ENCODE results near the gene MAN2A2. TPM values are rescaled to one million over a fixed set of nuclear protein-coding genes. Genes with fewer than 3 reads are reported as not detected.
"Not testable (repeated sequence)": the region's sequence is repeated elsewhere in the genome, so short reads cannot be mapped to it uniquely, and the experiment has no call there.

MAN2A2 gene
- total RNA-seq, 1 experiment from 2014 or later: 31.0 TPM

GRCh38 chr15:90873998-90874605, 29.0 kb upstream of the MAN2A2 start:
- H3K4me3 Mint-ChIP-seq: peak overlapping the region; percentile 1; the same call in 1 of the 2 replicates
- ChIA-PET POLR2A (no interaction called here), CTCF (interaction anchor here (0.8 to 2.6 kb wide), 6 partner anchors 11 to 159 kb away, joined by 3 to 14 read pairs (median 4); partner anchors contain the start of genes FES and HDDC3)
- H3K36me3 Mint-ChIP-seq: peaks cover 25% of the 10 kb centered on the region; the same call in 1 of the 2 replicates
- H3K27ac Mint-ChIP-seq: peak overlapping the region; percentile 71
- H3K27me3 Mint-ChIP-seq (ENCODE audit: low read depth): no peaks in the 10 kb centered on the region
- TF ChIP-seq SP1 (CRISPR knock-in tag; conservative IDR thresholded peaks at IDR 0.05): 0 out of 2 replicates have a peak, but pooled peaks have one; percentile 32
- peak; percentile 94 for TF ChIP-seq GABPB1 (CRISPR knock-in tag; IDR thresholded peaks at IDR 0.05)
- TF ChIP-seq ZNF121 (CRISPR knock-in tag; IDR thresholded peaks at IDR 0.05): peak; percentile 97
- no peak for TF ChIP-seq ZNF396 (CRISPR knock-in tag; IDR thresholded peaks at IDR 0.05; ENCODE audit: borderline replicate concordance)
- TF ChIP-seq FOXP1 (CRISPR knock-in tag; IDR thresholded peaks at IDR 0.05; ENCODE audit: borderline replicate concordance): peak; percentile 51; the same call in 1 of the 2 replicates
- peak; percentile 53 for DNase-seq (ENCODE audit: low spot score)
- H3K4me1 Mint-ChIP-seq: peaks cover 43% of the 10 kb centered on the region
- peak; percentile 36 for ATAC-seq
- H3K9me3 Mint-ChIP-seq: no peaks in the 10 kb centered on the region

- Mint-ChIP-seq H3K4me1 (peaks cover 34% of the 10 kb centered on the region), H3K36me3 (peaks cover 32% of the 10 kb centered on the region; the same call in 1 of the 2 replicates), H3K27ac (0 out of 2 replicates have a peak overlapping the region, but pooled peaks have one; percentile 15)
- H3K9me3 Mint-ChIP-seq; ATAC-seq; H3K4me3 Mint-ChIP-seq; DNase-seq (ENCODE audit: low spot score); H3K27me3 Mint-ChIP-seq (ENCODE audit: low read depth); POLR2A ChIA-PET: not testable (repeated sequence)
- CTCF ChIA-PET: interaction anchor here (2.6 kb wide), 1 partner anchor 56 kb away, joined by 9 read pairs; no protein-coding TSS in a partner anchor
Measured at GRCh38 chr15:90874986-90875385, 28.1 kb upstream of the MAN2A2 start.

- ATAC-seq: no peak
- H3K27me3 Mint-ChIP-seq (ENCODE audit: low read depth): no peaks in the 10 kb centered on the region
- ChIA-PET POLR2A (no interaction called here), CTCF (no interaction called here)
- peaks cover 29% of the 10 kb centered on the region for H3K4me1 Mint-ChIP-seq
- TF ChIP-seq, protein P1, sequence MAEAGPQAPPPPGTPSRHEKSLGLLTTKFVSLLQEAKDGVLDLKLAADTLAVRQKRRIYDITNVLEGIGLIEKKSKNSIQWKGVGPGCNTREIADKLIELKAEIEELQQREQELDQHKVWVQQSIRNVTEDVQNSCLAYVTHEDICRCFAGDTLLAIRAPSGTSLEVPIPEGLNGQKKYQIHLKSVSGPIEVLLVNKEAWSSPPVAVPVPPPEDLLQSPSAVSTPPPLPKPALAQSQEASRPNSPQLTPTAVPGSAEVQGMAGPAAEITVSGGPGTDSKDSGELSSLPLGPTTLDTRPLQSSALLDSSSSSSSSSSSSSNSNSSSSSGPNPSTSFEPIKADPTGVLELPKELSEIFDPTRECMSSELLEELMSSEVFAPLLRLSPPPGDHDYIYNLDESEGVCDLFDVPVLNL (CRISPR knock-in tag; IDR thresholded peaks at IDR 0.05; ENCODE audit: borderline replicate concordance, low read depth): no peak
- TF ChIP-seq FOXK1 (CRISPR knock-in tag; IDR thresholded peaks at IDR 0.05) (no peak), HMGA2 (CRISPR knock-in tag; IDR thresholded peaks at IDR 0.05) (no peak), ZNF263 (CRISPR knock-in tag; IDR thresholded peaks at IDR 0.05; ENCODE audit: low read depth) (no peak), AFF4 (CRISPR knock-in tag; IDR thresholded peaks at IDR 0.05; ENCODE audit: borderline replicate concordance) (no peak), CREM (CRISPR knock-in tag; IDR thresholded peaks at IDR 0.05) (no peak), RORB (CRISPR knock-in tag; IDR thresholded peaks at IDR 0.05) (no peak), TEAD1 (CRISPR knock-in tag; IDR thresholded peaks at IDR 0.05) (no peak), ZNF396 (CRISPR knock-in tag; IDR thresholded peaks at IDR 0.05; ENCODE audit: borderline replicate concordance) (no peak), ZNF232 (CRISPR knock-in tag; IDR thresholded peaks at IDR 0.05) (no peak), TP53 (CRISPR knock-in tag; IDR thresholded peaks at IDR 0.05) (no peak), SP1 (CRISPR knock-in tag; conservative IDR thresholded peaks at IDR 0.05) (no peak)
- TF ChIP-seq, protein P2, sequence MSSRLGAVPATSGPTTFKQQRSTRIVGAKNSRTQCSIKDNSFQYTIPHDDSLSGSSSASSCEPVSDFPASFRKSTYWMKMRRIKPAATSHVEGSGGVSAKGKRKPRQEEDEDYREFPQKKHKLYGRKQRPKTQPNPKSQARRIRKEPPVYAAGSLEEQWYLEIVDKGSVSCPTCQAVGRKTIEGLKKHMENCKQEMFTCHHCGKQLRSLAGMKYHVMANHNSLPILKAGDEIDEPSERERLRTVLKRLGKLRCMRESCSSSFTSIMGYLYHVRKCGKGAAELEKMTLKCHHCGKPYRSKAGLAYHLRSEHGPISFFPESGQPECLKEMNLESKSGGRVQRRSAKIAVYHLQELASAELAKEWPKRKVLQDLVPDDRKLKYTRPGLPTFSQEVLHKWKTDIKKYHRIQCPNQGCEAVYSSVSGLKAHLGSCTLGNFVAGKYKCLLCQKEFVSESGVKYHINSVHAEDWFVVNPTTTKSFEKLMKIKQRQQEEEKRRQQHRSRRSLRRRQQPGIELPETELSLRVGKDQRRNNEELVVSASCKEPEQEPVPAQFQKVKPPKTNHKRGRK (CRISPR knock-in tag; IDR thresholded peaks at IDR 0.05; ENCODE audit: borderline replicate concordance): no peak
- TF ChIP-seq, protein P3, sequence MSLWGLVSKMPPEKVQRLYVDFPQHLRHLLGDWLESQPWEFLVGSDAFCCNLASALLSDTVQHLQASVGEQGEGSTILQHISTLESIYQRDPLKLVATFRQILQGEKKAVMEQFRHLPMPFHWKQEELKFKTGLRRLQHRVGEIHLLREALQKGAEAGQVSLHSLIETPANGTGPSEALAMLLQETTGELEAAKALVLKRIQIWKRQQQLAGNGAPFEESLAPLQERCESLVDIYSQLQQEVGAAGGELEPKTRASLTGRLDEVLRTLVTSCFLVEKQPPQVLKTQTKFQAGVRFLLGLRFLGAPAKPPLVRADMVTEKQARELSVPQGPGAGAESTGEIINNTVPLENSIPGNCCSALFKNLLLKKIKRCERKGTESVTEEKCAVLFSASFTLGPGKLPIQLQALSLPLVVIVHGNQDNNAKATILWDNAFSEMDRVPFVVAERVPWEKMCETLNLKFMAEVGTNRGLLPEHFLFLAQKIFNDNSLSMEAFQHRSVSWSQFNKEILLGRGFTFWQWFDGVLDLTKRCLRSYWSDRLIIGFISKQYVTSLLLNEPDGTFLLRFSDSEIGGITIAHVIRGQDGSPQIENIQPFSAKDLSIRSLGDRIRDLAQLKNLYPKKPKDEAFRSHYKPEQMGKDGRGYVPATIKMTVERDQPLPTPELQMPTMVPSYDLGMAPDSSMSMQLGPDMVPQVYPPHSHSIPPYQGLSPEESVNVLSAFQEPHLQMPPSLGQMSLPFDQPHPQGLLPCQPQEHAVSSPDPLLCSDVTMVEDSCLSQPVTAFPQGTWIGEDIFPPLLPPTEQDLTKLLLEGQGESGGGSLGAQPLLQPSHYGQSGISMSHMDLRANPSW (CRISPR knock-in tag; conservative IDR thresholded peaks at IDR 0.05; ENCODE audit: low read depth): no peak
- TF ChIP-seq, protein P4, sequence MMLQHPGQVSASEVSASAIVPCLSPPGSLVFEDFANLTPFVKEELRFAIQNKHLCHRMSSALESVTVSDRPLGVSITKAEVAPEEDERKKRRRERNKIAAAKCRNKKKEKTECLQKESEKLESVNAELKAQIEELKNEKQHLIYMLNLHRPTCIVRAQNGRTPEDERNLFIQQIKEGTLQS (CRISPR knock-in tag; conservative IDR thresholded peaks at IDR 0.05): no peak
- H3K27ac Mint-ChIP-seq: no peak overlapping the region
- no peak for DNase-seq (ENCODE audit: low spot score)
- H3K36me3 Mint-ChIP-seq: peaks cover 32% of the 10 kb centered on the region; the same call in 1 of the 2 replicates
- no peaks in the 10 kb centered on the region for H3K9me3 Mint-ChIP-seq
- H3K4me3 Mint-ChIP-seq: no peak overlapping the region
Measured at GRCh38 chr15:90875549-90875981, 27.5 kb upstream of the MAN2A2 start.

All from WTC11 (cell line).